ENCODE results near the gene SRPK2. TPM values are rescaled to one million over a fixed set of nuclear protein-coding genes. Genes with fewer than 3 reads are reported as not detected.
A peak's percentile ranks its signal among the peaks of the same experiment; 100 is the strongest.

The SRPK2 gene
- total RNA-seq, 2 donors from 2014 or later, result 39.7 to 44.6 TPM

DNA sequence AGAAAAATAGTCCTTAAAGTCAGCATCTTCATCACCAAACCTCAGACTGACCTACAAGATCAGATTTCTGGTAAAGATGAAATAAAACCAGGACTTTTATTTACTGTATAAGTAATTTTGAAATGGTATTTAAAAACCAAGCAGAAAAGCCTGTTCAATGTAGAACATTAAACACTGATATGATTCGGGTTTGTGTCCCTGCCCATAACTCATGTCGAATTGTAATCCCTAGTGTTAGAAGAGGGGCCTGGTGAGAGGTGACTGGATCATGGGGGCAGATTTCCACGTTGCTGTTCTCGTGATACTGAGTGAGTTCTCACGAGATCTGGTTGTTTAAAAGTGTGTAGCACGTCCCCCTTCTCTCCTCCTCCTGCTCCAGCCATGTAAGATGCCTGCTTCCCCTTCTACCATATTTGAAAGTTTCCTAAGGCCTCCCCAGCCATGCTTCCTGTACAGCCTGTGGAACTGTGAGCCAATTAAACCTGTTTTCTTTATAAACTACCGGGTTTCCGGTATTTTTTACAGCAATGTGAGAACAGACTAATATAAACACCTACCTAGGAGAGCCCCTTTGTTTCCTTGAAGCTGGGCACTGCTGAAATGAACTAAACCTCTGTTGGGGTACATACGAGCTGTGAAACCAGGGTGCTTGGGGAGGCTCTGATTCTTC lies 254.6 kb downstream of the SRPK2 start:
- no peak for ATAC-seq
- no peaks in the 10 kb centered on the region for H3K9me3 Mint-ChIP-seq
- H3K36me3 Mint-ChIP-seq, result peaks cover 0 to 6% of the 10 kb centered on the region in 2 donors
- no peak for DNase-seq (ENCODE audit: low spot score in 2 of 2)
- H3K27ac Mint-ChIP-seq, result peak overlapping the region; percentile 9 to 90

DNA sequence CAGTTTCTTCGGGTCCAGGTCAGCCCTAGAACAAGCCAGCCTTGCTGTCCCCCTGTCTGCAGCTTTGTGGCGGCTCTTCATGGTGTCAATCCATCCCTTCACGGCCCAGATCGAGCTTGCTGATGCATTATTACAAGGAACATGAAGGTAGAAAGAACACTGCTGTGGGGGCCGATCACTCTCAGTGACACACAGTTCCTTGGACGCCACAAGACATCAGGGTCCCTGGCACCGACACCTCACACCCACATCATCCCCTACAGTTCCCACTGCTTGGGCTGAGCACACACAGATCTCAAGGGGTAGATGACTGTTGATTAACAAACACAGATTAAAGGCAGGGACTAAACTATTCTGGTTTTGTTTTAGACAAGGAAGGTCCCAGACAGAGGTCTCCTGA lies 255.4 kb downstream of the SRPK2 start:
- Mint-ChIP-seq H3K9me3 (no peaks in the 10 kb centered on the region), H3K36me3 (peaks cover 0 to 6% of the 10 kb centered on the region in 2 donors), H3K27ac (peak overlapping the region in 1 of 2 donors; percentile 88)
- no peak for DNase-seq (ENCODE audit: low spot score in 2 of 2)
- ATAC-seq, result no peak

DNA sequence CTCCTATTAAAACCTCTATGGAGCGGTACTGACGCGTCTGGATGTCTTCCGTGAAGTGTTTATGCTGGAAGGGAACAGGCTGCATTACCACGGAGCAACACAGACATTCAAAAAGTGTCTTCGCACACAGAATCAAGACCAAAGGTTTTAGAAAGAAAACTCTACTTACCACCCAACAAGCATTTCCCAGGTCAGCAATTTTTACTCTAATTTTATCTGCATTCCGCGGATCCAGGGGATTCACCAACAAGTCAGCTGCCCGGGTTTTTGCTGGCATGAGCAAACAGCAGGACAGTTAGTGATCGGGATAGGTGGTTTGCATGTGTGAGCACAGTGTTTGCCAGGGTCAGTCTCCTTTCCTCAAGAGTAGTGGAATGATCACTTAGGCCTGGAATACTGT lies 255.9 kb downstream of the SRPK2 start:
- Mint-ChIP-seq H3K27ac (peak overlapping the region in 1 of 2 donors; percentile 88), H3K36me3 (peaks cover 0 to 2% of the 10 kb centered on the region in 2 donors), H3K9me3 (no peaks in the 10 kb centered on the region)
- DNase-seq (ENCODE audit: low spot score in 2 of 2), result no peak
- ATAC-seq, result no peak

DNA sequence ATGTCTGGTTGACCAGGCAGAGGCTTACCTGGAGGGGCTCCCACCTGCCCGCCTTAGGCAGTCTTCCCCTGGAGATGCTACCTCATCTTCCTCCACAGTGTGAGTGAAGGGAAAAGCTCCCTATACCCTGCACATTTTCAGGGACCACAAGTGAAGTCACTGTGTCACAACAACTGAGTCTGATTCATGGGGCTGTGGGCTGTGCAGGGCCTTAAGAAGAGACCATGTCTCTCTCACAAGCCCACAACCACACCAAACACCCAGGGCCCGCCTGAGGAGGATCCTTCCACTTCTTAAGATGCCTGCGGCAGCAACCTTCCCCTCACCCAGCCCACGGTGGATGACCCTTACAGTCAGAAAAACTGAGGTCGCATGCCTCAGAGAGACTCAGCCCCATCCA lies 256.4 kb downstream of the SRPK2 start:
- H3K36me3 Mint-ChIP-seq, result no peaks in the 10 kb centered on the region
- ATAC-seq, result peak; percentile 50 to 79
- no peak for DNase-seq (ENCODE audit: low spot score in 2 of 2)
- H3K27ac Mint-ChIP-seq, result peak overlapping the region in 1 of 2 donors; percentile 34
- no peaks in the 10 kb centered on the region for H3K9me3 Mint-ChIP-seq

DNA sequence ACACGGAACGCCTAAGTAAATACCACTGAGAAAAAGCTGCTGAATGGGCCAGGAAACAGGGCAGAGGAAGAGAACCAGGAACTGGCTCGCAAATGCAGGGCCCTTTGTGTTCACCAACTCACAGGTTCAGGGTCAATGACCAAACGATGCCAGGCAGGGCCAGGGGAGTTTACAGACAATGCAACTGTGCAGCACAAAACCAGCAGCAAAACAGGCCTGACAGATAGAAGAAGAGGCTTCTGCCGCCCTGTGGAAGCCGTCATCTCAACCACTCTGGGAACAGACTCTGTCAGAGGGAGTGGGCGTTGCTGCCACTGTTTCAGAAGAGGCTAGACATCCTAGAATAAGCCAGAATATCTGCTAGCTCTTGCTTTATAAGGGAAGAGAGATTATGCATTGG lies 256.8 kb downstream of the SRPK2 start:
- Mint-ChIP-seq H3K36me3 (no peaks in the 10 kb centered on the region), H3K9me3 (no peaks in the 10 kb centered on the region), H3K27ac (no peak overlapping the region)
- DNase-seq (ENCODE audit: low spot score in 2 of 2) (no peak), ATAC-seq (peak; percentile 15 to 29)

DNA sequence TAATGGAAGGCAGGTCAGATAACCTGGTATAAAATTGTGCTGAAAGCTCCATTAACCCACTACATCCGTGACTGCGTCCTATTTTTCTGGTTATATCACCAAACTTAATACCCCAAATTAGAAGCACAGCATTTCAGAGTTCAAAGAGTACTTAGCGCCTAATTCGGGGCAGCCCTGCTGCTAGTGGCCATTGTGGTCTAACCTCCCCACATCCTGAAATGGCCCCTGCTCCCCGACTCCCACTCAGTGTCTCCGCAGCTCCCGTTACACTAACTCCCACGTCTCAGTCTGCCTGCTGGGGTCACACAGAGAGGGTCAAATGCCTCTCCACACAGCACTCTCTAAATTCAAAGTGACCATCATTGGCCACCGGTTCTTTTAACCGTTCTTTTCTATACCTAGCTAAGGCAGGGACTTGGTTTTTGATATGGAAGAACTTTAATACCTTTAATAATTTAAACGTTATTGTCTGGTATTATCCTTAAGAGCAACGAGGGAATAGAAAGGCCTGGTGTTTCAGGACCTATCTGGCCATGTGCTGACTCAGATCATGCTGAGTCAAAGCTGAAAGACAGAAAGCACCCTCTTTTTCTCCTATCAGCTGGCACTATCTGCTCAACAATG lies 257.6 kb downstream of the SRPK2 start:
- no peak for DNase-seq (ENCODE audit: low spot score in 2 of 2)
- H3K9me3 Mint-ChIP-seq, result no peaks in the 10 kb centered on the region
- peaks cover 0 to under 1% of the 10 kb centered on the region in 2 donors for H3K36me3 Mint-ChIP-seq

DNA sequence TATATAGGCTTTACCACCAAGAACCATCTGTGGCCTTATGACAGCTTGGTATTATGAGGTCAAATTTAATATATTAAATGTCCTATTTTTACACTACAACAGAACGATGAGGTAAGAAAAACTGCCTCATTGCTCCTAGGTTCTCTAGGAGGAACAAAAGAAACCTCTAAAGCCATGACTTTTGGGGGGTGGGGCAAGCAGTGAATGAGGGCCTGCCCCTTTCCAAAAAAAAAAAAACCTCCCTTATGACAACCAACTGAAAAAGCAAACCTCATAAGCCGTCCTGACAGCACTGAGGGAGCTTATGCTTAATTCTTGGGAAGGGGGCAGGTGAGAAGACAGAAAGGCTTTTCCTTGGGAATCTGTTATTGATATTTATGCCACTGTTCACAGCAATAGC lies 258.1 kb downstream of the SRPK2 start:
- DNase-seq (ENCODE audit: low spot score in 2 of 2) (no peak), ATAC-seq (no peak)
- Mint-ChIP-seq H3K9me3 (no peaks in the 10 kb centered on the region), H3K27ac (peak overlapping the region in 1 of 2 donors; percentile 13), H3K36me3 (peaks cover 0 to 4% of the 10 kb centered on the region in 2 donors)

More for the DNA sequence above, 257.6 kb downstream of the SRPK2 start:
- peak overlapping the region; percentile 13 to 24 for H3K27ac Mint-ChIP-seq
- ATAC-seq, result peak; percentile 26 to 39

DNA sequence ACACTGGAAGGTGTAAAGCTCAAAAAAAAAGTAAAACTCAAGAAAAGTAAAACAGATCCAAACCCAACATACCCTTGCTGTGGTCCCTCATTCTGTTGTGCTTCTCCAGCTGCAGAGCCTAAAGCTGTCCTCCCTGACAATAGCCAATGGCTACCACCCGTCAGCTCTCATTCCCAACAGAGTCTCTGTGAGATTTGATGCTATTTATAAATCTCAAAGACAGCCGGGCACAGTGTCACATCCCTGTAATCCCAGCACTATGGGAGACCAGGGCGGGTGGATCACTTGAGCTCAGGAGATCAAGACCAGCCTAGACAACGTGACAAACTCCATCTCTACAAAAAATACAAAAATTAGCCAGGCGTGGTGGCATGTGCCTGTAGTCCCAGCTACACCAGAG lies 258.7 kb downstream of the SRPK2 start:
- DNase-seq (ENCODE audit: low spot score in 2 of 2), result no peak
- Mint-ChIP-seq H3K36me3 (peaks cover 0 to 4% of the 10 kb centered on the region in 2 donors), H3K27ac (no peak overlapping the region), H3K9me3 (no peaks in the 10 kb centered on the region)
- no peak for ATAC-seq

DNA sequence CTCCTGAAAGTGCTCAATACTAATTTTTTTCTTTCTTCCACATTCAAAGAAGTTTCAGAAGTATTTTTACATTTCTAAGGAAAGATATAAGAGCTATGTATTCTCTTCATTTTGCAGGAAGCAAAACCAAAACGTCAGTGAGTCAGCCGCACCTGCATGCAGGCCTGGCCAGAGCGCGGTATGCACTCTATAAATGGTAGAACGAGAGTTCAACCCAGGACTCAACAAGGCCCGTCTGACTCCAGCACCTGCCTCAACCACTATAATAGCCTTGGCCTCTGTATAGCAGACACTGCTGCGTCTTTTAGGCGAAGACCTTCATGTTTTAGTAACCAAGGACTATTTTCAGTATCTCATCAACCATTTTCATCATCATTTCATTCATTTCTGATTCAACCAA lies 261.5 kb downstream of the SRPK2 start:
- H3K36me3 Mint-ChIP-seq, result peaks cover 0 to 10% of the 10 kb centered on the region in 2 donors
- ATAC-seq, result peak; percentile 49 to 69
- no peaks in the 10 kb centered on the region for H3K9me3 Mint-ChIP-seq
- H3K27ac Mint-ChIP-seq, result peak overlapping the region; percentile 43 to 81
- DNase-seq (ENCODE audit: low spot score in 2 of 2), result no peak

DNA sequence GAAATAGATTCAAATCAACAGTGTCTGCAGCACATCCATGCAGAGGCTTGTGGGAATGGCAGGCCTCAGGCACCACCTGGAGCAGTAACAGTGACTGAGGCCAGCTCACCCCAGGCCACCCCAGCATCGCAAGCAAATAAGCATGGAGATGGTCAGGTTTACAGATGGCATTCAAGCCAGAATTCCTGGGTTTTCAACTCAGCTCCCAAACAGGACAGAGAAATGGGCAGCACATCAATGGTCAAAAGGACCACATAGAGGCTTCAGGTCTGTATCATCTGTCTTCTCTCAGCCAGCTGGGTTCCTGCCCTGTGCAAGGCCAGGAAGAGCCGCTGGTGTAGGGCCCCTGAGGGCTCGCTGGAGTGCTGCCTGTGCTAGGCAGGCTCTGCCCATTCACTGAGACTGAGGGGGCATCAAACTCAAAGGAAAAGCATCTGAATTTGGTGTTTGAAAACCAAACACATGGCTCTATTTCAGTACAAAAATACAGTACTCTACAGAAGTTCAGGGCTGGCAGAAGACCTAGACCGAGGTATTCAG lies 262.2 kb downstream of the SRPK2 start:
- DNase-seq (ENCODE audit: low spot score in 2 of 2) (no peak), ATAC-seq (peak in 1 of 2 donors; percentile 16)
- peak overlapping the region; percentile 43 to 53 for H3K27ac Mint-ChIP-seq
- H3K36me3 Mint-ChIP-seq, result peaks cover 0 to 10% of the 10 kb centered on the region in 2 donors
- no peaks in the 10 kb centered on the region for H3K9me3 Mint-ChIP-seq

DNA sequence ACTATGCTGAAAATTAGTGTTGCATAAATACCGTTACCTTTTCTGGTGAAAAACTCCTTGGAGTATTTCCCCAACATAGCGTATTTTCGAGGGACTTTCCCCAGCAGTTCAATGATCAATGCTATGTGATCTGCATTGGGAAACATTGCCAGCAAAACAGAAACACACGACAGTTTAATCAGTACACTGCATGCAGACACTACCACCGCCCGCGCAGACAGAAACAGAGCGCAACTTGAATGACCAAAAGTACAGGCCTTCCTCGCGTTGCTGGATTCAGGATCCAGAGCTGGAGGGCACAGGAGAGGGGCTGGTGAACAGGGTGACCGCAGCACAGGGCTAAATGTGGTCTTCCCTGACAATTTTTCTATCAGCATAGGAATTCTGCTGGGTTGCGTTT lies 263.0 kb downstream of the SRPK2 start:
- ATAC-seq, result no peak
- Mint-ChIP-seq H3K9me3 (no peaks in the 10 kb centered on the region), H3K27ac (peak overlapping the region; percentile 16 to 66), H3K36me3 (peaks cover 0 to 10% of the 10 kb centered on the region in 2 donors)
- DNase-seq (ENCODE audit: low spot score in 2 of 2), result no peak

DNA sequence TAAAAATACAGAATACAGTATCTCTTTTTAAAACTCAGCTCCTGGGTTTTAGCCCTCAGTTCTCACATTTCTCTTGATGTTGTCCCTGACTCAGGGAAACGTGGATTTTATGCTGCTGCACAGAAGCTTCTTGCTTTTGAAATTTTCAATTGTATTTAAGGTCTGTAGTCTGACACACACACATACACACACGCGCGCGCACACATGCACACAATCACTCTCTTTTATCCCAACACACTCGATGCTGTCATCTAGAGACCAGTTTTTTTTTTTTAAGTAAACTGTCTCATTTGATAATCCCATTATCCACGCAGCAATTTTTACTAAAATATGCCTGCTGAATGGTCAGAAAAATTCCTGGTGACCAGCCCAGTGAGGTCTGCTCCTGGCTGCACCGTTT lies 266.1 kb downstream of the SRPK2 start:
- DNase-seq (ENCODE audit: low spot score in 2 of 2), result no peak
- H3K27ac Mint-ChIP-seq, result peak overlapping the region in 1 of 2 donors; percentile 49

DNA sequence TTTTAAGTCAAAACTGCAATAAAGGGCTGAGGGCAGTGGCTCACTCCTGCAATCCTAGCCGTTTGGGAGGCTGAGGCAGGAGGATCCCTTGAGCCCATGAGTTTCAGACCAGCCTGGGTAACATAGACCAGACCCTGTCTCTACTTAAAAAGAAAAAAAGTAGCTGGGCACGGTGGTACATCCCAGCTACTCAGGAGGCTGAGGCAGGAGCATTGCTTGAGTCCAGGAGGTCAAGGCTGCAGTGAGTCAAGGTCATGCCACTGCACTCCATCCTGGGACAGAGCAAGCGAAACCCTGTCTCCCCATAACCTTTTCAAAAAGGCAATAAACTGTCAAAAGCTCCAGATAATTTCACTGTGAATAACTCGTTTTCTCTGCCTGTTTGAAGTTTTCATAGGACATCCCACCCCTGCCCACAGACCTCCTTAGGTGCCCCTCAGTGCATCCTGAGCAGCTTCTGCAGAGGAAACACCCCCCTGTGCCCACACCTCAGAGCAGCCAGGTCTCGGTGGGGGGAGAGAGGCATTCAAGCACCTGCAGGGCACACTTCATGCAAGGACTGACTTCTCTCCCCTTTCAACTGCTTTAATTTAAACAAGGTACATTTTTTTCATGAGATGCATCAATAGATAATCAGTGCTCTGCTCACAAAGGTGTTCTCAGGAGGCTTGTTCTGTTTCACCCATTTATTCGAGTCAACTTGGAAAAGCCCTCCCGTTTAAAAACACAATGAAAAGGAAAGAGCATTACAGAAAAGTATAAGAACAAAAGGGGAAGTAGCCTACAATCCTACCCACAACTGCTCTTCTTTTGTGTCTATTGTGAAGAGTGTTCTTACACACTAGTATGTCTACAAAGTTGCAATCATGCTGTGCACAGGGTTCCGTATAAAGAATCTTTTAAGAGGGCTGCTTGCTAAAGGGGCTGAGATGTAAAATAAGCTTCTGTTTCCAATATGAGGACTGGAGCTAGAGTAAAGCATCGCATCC lies 269.8 kb downstream of the SRPK2 start:
- Mint-ChIP-seq H3K36me3 (peaks cover 3 to 18% of the 10 kb centered on the region in 2 donors), H3K27ac (peak overlapping the region; percentile 17 to 66), H3K9me3 (no peaks in the 10 kb centered on the region)
- no peak for DNase-seq (ENCODE audit: low spot score in 2 of 2)
- peak; percentile 20 to 39 for ATAC-seq

More for the DNA sequence above, 266.1 kb downstream of the SRPK2 start:
- H3K36me3 Mint-ChIP-seq, result peaks cover 0 to 10% of the 10 kb centered on the region in 2 donors
- no peaks in the 10 kb centered on the region for H3K9me3 Mint-ChIP-seq
- no peak for ATAC-seq

DNA sequence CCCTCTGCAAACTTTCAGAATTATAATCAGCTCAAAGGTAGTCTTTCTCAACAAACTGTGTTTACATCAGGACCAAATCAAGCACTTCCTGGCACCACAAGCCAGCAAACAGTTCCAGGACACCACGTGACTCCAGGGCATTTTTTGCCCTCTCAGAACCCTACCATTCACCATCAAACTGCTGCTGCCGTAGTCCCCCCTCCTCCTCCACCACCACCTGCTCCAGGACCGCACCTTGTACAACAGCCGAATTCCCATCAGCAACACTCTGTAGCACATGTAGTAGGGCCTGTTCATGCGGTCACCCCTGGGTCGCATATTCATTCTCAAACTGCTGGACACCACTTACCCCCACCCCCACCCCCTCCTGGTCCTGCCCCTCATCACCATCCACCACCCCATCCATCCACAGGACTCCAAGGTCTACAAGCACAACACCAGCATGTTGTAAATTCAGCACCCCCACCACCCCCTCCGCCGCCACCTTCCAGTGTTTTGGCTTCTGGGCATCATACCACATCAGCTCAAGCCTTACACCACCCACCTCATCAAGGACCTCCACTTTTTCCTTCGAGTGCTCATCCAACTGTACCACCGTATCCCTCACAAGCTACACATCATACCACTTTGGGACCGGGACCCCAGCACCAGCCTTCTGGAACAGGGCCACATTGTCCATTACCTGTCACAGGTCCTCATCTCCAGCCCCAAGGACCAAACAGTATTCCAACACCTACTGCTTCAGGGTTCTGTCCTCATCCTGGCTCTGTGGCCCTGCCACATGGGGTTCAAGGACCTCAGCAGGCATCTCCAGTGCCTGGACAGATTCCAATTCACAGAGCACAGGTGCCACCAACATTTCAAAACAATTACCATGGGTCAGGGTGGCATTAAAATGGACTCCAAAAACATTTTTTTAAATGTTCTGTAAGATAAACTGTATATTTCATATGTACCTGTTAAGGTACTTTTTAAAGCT lies 276.0 kb downstream of the SRPK2 start:
- DNase-seq (ENCODE audit: low spot score in 2 of 2) (no peak), ATAC-seq (peak; percentile 27 to 28)
- Mint-ChIP-seq H3K9me3 (no peaks in the 10 kb centered on the region), H3K36me3 (peaks cover 7 to 43% of the 10 kb centered on the region in 2 donors), H3K27ac (peak overlapping the region; percentile 42 to 90)

DNA sequence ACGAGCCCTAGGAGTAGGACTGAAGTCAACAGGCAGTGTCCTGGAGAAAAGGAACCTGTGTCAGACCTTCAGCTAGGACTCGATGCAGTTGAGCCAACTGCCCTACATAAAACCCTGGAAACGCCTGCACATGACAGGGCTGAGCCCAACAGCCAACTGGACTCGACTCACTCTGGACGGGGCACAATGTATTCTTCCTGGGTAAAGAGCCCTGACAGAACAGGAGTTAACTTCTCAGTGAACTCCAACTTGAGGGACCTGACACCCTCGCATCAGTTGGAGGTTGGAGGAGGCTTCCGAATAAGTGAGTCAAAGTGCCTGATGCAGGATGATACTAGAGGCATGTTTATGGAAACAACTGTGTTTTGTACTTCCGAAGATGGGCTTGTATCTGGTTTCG lies 281.3 kb downstream of the SRPK2 start:
- DNase-seq (ENCODE audit: low spot score in 2 of 2) (no peak), ATAC-seq (no peak)
- peaks cover 10 to 41% of the 10 kb centered on the region in 2 donors for H3K36me3 Mint-ChIP-seq
- peak overlapping the region in 1 of 2 donors; percentile 60 for H3K27ac Mint-ChIP-seq
- no peaks in the 10 kb centered on the region for H3K9me3 Mint-ChIP-seq

Measured in activated naive CD4-positive, alpha-beta T cell treated with anti-CD3 and anti-CD28 coated beads, Interleukin-2, amount 50 U/mL, for 72 hours (primary cell).